ENCODE measurements around the gene FASTKD2. TPM values are rescaled to one million over a fixed set of nuclear protein-coding genes. Genes with fewer than 3 reads are reported as not detected.
"Not testable (repeated sequence)": the region's sequence is repeated elsewhere in the genome, so short reads cannot be mapped to it uniquely, and the experiment has no call there.

Gene FASTKD2
- polyA plus RNA-seq, 10 donors = 18.6 to 29.9 (median 24.6) TPM

DNA sequence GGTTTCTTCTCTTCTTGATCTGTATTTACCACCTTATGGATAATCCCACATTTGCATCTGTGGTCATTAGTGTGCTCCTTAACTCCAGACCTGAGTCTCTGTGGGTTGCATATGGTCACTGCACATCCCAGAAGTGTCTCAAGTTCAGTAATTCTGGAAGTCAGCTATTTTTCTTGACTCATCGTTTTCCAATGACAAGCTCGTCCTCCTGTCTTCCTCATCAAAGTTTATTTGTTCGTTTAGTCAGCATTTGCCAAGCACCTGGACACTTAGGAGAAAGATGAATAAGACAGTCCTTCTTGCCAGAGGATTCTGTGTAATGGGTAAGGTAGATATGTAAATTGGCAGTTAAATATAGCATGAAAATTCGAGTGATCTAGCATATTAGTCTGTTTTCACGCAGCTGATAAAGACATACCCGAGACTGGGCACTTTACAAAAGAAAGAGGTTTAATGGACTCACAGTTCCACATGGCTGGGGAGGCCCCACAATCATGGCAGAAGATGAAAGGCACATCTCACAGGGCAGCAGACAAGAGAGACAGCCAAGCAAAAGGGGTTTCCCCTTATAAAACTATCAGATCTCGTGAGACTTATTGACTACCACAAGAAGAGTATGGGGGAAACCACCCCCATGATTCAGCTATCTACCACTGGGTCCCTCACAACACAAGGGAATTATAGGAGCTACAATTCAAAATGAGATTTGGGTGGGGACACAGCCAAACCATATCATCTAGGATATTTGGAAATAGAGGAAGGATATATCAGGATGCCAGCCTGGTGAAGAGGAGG is 19.4 kb downstream of the FASTKD2 start:
- no peak for DNase-seq

GRCh38 chr2:206790311-206790935 is 25.0 kb downstream of the FASTKD2 start:
- DNase-seq = no peak

DNA sequence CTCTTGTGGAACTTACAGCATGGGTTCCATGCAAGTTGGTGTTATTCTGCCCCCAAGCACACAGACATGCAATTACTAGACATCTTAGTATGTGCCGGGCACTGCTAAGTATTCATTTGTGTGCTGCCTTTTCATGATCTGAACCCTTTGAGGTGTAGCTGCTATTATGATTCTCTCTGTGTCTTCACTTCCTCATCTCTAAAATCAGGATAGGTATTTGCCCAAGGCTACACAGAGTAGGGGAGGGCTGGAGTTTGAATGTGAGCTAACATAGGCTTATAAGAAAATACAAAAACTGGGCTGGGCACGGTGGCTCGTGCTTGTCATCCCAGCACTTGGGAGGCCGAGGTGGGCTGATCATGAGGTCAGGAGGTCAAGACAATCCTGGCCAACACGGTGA is 27.2 kb downstream of the FASTKD2 start:
- no peak for DNase-seq

DNA sequence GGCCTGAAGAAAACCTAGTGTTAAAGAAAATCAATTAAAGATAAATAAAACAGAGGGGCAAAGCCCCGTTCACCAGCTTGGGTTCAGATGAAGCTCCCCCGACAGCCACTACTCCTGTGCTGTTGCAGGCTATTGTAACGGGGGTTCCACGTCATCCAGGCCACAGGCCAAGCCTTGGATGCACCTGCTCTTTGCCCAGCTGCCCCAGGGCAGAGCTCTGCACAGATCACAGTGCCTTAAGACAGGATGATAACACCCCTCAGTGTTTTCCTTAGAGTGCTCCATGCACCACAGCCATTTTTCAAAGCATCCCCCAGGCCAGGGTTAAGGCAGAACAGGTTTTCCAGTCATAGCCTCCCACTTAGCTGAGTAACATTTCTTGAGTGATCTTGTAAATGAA is 32.0 kb downstream of the FASTKD2 start:
- no peak for DNase-seq

- no peak for DNase-seq
Observed at GRCh38 chr2:206798000-206798399, 32.6 kb downstream of the FASTKD2 start.

DNA sequence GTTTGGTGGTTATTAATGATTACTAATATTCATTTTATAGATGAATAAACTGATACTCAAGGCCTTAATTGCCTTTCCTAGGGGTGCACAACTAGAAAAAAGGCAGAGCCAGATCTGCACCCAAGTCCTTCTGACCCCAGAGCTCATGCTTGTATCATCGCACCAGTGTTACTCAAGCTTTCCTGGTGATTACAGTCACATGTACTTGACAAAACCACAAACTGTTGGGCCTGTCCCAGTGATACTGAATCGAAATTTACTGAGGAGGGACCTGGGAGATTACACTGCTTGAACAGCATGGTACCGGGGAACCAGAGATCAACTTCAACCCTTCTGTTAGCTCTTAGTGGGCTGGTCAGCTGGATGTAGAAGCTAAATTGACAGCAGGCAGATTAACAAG is 33.7 kb downstream of the FASTKD2 start:
- no peak for DNase-seq

DNA sequence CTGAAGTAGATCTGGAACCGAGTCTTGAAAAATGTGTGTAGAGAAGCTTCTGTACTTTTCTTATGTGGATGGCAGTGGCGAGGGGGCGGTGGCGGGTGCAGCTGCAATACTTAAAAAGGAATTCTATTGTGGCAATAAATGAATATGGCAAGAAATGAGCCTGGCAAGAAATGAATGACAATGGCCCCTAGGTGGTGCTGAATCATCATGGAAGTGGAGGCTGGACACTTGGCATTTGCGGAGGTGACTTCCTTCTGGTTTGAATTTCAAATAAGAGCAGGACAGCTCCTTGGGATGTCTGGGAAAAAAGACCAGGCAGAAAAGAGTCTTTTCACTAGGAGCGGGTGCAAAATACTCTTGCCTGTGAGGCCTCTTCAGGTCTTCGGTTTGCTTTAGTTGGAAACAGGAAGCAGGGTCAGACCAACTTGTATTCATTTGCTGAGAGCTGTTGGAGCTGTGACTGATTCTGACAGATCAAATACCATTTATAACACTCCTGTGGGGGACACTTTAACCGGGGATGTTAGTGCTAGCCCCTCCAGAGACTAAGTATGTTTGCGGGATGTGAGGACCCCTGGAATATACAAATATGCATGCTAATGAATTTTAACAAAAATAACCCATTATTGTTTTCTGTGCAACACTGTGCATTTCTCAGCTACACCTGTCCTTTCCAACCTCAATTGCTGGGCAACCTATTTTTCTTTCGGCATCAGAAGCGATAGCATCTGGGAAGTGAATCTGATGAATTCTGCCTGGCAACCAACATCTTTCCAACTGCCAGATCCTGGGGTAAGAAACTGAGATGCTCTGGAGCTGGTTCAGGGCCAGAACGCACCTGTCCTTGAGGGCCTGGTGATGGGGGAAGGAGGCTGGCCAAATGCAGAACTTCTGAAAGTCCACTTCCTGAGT is 35.4 kb downstream of the FASTKD2 start:
- peak; percentile 77 to 92 (median 87) for DNase-seq

DNA sequence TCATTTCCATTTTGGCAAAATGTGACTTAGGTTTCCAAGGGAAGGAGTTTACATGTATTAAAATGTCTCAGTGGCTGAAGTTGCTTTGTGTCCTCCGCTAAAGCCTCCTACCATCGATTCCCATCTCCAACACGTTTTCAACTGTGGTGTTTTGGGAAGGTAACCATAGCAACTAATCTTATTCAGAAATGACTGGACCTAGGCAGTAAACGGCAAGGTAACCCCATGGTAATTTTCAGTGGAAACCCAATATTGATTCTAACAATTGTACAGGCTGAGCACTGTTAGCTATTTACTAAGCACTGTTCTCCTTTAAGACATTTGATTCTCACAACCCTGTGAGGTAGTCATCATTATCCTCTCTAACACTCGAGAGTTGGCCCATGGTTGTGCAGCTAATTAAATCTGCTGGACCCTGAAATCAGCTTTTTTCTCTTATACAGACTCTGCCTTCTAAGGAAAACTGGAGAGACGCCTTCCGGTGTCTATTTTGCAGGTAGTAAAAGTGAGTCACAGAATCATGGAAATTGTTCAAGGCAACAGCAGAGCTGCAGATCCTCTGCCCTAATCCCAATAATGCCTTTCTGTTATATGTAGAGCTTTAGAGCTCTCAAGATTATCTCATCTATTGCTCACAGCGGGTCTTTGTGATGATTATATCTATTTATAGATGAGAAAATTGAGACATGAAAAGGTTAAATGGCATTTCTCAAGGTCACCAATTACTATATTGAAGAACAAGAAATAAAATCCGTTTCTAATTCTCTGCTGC is 36.2 kb downstream of the FASTKD2 start:
- DNase-seq = peak in 1 of 3 donors; percentile 30

GRCh38 chr2:206802654-206803514 is 37.5 kb downstream of the FASTKD2 start:
- no peak for DNase-seq

DNA sequence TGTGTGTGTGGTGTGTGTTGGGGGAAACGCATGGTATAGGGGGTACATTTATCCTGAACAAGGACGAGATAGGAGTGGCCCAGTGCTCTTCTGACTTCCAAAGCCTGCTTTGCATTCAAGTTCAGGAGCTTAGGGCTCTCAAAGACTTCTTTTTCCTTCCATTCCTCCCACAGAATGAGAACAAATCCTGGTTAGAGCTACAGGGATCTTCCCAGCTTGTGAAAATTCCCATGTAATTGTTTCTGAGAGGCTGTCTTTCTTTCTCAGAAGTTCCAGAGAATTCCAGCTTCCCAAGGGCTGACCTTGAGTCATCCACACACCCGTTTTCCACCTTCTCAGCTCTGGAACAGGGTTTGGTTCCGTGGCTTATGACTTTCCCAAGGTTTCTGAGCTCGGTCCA is 38.9 kb downstream of the FASTKD2 start:
- no peak for DNase-seq

DNA sequence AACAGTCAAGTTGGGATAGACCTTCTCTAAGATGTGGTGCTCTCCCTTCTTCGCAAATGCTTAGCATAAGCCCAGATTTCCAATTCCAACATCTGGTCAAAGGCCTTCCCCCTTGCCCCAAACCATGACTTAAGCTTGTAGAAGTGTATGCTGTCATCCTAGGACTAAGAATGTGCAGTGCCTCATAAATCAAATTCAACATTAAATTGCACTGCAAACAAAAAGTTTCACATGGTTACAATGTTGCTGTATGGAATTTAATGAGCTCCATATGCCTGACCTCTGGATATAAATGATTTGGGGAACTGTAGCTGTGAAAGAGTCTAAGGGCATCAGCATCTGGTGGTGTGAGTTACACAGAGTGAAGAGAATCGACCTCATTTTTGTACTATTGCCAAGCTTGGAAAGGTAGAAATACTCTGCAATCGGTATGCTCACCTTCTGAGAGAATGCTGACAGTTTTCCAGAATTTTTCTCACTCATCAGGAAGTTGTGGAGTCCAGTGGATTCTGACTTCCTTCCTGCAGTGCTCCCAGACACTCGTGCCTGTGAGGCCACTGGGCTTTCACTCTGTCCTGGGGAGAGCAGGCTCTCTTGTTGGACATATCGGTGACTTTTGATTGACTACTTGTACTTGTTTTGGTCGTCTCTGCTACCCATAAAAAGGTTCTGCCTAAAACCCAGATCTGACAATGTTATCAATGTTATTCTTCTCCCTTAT is 40.6 kb downstream of the FASTKD2 start:
- peak; percentile 75 to 88 (median 76) for DNase-seq

DNA sequence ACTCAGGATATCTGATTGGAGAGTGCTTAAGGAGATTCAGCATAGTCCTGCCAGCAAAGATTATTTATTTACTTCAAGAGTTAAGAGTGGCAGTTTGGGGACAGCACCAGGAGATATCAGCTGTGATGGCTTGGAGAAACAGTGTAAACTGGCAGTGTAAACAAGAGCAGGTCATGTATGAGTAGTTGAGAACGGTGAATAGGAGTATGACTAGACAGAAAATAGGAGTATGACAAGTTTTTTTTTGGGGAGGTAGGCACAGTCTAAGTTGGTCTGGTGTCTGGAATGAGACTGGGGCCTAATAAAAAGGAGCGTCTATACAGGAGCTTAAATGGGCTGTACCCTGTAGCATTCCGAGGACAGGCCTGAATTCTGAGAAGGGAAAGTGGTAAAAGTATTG is 42.2 kb downstream of the FASTKD2 start:
- not testable (repeated sequence) for DNase-seq

DNA sequence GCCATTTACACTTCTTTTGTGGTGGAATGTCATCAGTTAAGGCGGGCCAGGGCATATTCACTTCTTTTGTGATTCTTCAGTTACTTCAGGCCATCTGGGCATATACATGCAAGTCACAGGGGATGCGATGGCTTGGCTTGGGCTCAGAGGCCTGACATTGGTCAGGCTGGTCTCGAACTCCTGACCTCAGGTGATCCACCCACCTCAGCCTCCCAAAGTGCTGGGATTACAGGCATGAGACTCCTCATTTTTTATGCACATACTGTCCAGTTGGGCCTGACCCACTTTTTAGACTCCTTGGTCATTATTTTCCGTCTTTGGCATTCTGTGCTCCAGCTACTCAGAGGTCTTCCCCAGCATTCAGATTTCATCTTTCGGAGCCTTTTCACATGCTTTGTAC is 47.1 kb downstream of the FASTKD2 start:
- not testable (repeated sequence) for DNase-seq

GRCh38 chr2:206814498-206814897 is 49.1 kb downstream of the FASTKD2 start:
- DNase-seq = peak in 2 of 3 donors; percentile 51 to 73

GRCh38 chr2:206820807-206821206 is 55.4 kb downstream of the FASTKD2 start:
- peak in 1 of 3 donors; percentile 65 for DNase-seq

DNA sequence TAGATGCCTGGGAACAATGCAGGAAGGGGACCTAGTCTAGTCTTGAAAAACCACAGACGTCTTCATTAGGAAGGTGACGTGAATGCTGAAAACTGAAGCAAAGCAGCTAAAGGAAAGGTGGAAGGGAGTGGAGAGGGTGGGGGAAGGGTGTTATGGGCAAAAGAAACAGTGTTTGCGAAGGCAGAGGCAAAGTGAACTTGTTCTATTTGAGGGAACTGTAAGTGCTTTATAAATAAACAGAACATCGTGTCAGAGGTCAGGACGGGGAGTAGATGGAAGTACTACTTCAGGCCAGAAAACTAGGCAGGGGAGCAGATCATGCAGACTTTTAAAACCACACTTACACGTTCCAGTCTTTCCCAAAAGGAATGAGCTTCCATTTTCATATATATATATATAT is 57.8 kb downstream of the FASTKD2 start:
- no peak for DNase-seq

- DNase-seq = no peak
Observed at GRCh38 chr2:206824087-206824618, 58.7 kb downstream of the FASTKD2 start.

DNA sequence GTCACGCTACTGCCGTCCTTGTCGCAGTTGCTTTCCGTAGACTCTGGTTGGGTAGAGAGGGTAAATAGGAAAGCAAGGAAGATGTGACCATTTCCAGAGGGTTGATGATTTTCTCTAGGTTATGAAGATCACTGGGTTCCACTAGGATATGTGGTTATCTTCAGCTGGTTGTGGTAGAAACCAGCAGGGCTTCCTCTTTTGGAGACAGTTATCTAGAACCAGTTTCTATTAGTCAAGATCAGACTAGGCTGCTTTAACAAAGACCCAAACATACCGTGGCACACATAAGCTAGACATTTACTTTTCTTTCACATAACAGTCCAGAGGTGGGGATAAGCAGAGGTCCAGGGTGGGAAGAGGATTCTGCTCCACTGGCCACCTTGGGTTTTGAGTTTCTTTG is 59.6 kb downstream of the FASTKD2 start:
- no peak for DNase-seq

DNA sequence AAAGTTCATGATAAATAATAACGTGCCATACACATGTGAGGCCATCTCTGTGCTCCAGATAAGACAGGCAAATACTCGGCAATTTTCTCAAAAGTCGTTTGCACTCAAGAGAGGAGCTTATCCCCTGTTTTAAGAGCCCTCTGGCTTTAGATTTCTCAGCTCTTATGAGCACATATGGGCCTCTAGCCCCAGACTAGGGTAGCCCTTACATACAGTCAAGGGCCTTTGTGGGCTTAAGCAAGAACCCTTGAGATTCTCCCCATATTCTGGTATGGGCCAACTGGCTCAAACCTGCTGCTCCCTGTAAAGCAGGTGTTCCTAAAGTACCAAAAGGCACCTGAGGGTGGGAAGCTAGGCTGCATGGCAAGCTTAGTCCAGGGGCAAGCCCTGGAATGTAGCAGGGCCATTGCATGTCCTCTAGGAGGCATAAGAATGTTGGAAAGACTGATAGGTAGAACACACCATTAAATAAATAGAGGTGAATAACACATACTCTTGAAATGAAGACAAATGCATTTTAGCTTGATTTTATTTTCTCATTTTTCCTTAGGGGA is 66.1 kb downstream of the FASTKD2 start:
- no peak for DNase-seq
